PC-9 (cell line): ENCODE data around the gene LBHD2. TPM values are rescaled to one million over a fixed set of nuclear protein-coding genes. Genes with fewer than 3 reads are reported as not detected.

Experiments used
- BruUV-seq: library from RNA; stranded (reverse); fragments of 400-500 nt; replicated peaks from 2 replicates; lab custom pipeline; 2021; lab: Mats Ljungman, UMichigan
- CTCF ChIA-PET: fragments of 300-600 bp; sonication (Branson Sonifier 250); formaldehyde crosslinking; loops from one replicate; lab custom pipeline; 2022; ENCODE audit warnings: antibody characterized with exemption; lab: Charles Lee
- POLR2A ChIA-PET: fragments of 300-600 bp; sonication (Branson Sonifier 250); formaldehyde crosslinking; loops from one replicate; lab custom pipeline; 2022; ENCODE audit warnings: antibody characterized with exemption; ENCODE audit not compliant: unreplicated experiment; lab: Charles Lee
- DNase-seq, 2 experiments: peaks; one replicate each; pipeline versions ENCODE4 v3.0.0 to v3.0.0-alpha.2; 2015 to 2022; ENCODE audit warnings: mixed read lengths in 1 of 2
- H2AFZ ChIP-seq: fragments of 200-600 bp; sonication (generic); 2 replicates; pipeline ENCODE4 v1.8.1; 2017; ENCODE audit warnings: antibody characterized with exemption
- H3F3A ChIP-seq: fragments of 200-600 bp; sonication (generic); 2 replicates; pipeline ENCODE4 v1.8.1; 2017; ENCODE audit warnings: antibody characterized with exemption, mild to moderate bottlenecking, low read depth; ENCODE audit not compliant: insufficient read depth
- H3K27ac ChIP-seq: fragments of 200-600 bp; sonication (generic); 2 replicates; pipeline ENCODE4 v1.6.1; 2016; ENCODE audit warnings: mixed run types
- H3K27me3 ChIP-seq: fragments of 200-600 bp; sonication (generic); 2 replicates; pipeline ENCODE4 v1.6.1; 2016; ENCODE audit warnings: low read depth, mixed run types; ENCODE audit not compliant: insufficient read depth
- H3K36me3 ChIP-seq: fragments of 200-600 bp; sonication (generic); 2 replicates; pipeline ENCODE4 v1.6.1; 2016; ENCODE audit warnings: low read depth, mixed run types
- H3K4me1 ChIP-seq: fragments of 200-600 bp; sonication (generic); replicated peaks from 2 replicates; pipeline ENCODE4 v1.6.1; 2016; ENCODE audit warnings: mixed run types; ENCODE audit not compliant: insufficient read depth
- H3K4me2 ChIP-seq: fragments of 200-600 bp; sonication (generic); 2 replicates; pipeline ENCODE4 v1.6.1; 2017; ENCODE audit warnings: mixed run types
- H3K4me3 ChIP-seq: fragments of 200-600 bp; sonication (generic); 2 replicates; pipeline ENCODE4 v1.6.1; 2016; ENCODE audit warnings: mixed run types
- H3K79me2 ChIP-seq: fragments of 200-600 bp; sonication (generic); 2 replicates; pipeline ENCODE4 v1.6.1; 2017; ENCODE audit warnings: low read depth, mixed run types
- H3K9me2 ChIP-seq: fragments of 200-600 bp; sonication (generic); 2 replicates; pipeline ENCODE4 v1.8.1; 2017; ENCODE audit warnings: mild to moderate bottlenecking; ENCODE audit not compliant: insufficient read depth
- H3K9me3 ChIP-seq: fragments of 200-600 bp; sonication (generic); 2 replicates; pipeline ENCODE4 v1.8.1; 2016; ENCODE audit warnings: low read depth; ENCODE audit not compliant: insufficient read depth
- H4K20me1 ChIP-seq: fragments of 200-600 bp; sonication (generic); 2 replicates; pipeline ENCODE4 v1.8.1; 2017; ENCODE audit not compliant: insufficient read depth
- CTCF ChIP-seq: fragments of 200-600 bp; sonication (generic); conservative IDR thresholded peaks from 2 replicates; pipeline ENCODE4 v1.6.1; 2017; ENCODE audit warnings: mixed run types, antibody characterized with exemption, mild to moderate bottlenecking, moderate library complexity
- EZH2 ChIP-seq: fragments of 200-600 bp; sonication (generic); IDR thresholded peaks from 2 replicates; pipeline ENCODE4 v1.8.0; 2017; ENCODE audit warnings: antibody characterized with exemption, low read depth
- intact Hi-C: fragments of 100-400 bp; cut with micrococcal nuclease; formaldehyde crosslinking; loops from one replicate; pipeline ENCODE4 v1.10.0; 2022; ENCODE audit not compliant: unreplicated experiment
- total RNA-seq: library from RNA; stranded (reverse); gene quantifications from 2 replicates; pipeline ENCODE4 v1.2.3, GENCODE V29; 2021

Gene LBHD2
- total RNA-seq, 1 experiment from 2014 or later: 0.52 TPM

- Histone ChIP-seq H2AFZ (no peak overlapping the region), H3K79me2 (no peaks in the 10 kb centered on the region), H3K9me2 (no peaks in the 10 kb centered on the region), H4K20me1 (no peaks in the 10 kb centered on the region), H3K9me3 (no peaks in the 10 kb centered on the region), H3K27me3 (no peaks in the 10 kb centered on the region), H3K4me2 (no peak overlapping the region), H3K4me1 (peaks cover 6% of the 10 kb centered on the region), H3F3A (peaks cover 18% of the 10 kb centered on the region; the same call in 1 of the 2 replicates), H3K4me3 (no peak overlapping the region), H3K36me3 (no peaks in the 10 kb centered on the region), H3K27ac (no peak overlapping the region)
- CTCF ChIA-PET: interaction anchor here (0.6 to 1.2 kb wide), 2 partner anchors 9 to 203 kb away, joined by 3 to 6 read pairs; no protein-coding TSS in a partner anchor
- no peak for TF ChIP-seq EZH2
- no peak for TF ChIP-seq CTCF
- no TSS peak for BruUV-seq
- intact Hi-C loops: no loop called here
- POLR2A ChIA-PET: interaction anchor here (0.6 kb wide), 1 partner anchor 215 kb away, joined by 19 read pairs; no protein-coding TSS in a partner anchor
- no peak for DNase-seq
Measured at GRCh38 chr14:103087343-103087835, 3.4 kb downstream of the LBHD2 start.

- H3K9me2 ChIP-seq: no peaks in the 10 kb centered on the region
- no TSS peak for BruUV-seq
- no peaks in the 10 kb centered on the region for H3K27me3 ChIP-seq
- no peak overlapping the region for H3K4me3 ChIP-seq
- no peaks in the 10 kb centered on the region for H4K20me1 ChIP-seq
- peaks cover 23% of the 10 kb centered on the region; the same call in 1 of the 2 replicates for H3F3A ChIP-seq
- ChIA-PET CTCF (no interaction called here), POLR2A (no interaction called here)
- H3K4me2 ChIP-seq: no peak overlapping the region
- intact Hi-C loops: no loop called here
- no peak overlapping the region for H3K27ac ChIP-seq
- H3K36me3 ChIP-seq: no peaks in the 10 kb centered on the region
- no peaks in the 10 kb centered on the region for H3K9me3 ChIP-seq
- H2AFZ ChIP-seq: no peak overlapping the region
- H3K79me2 ChIP-seq: no peaks in the 10 kb centered on the region
- TF ChIP-seq EZH2: no peak
- no peak for TF ChIP-seq CTCF
- H3K4me1 ChIP-seq: peaks cover 6% of the 10 kb centered on the region
- no peak for DNase-seq
Measured at GRCh38 chr14:103088921-103089320, 4.9 kb downstream of the LBHD2 start.

GRCh38 chr14:103089386-103090335, 5.7 kb downstream of the LBHD2 start:
- Histone ChIP-seq H3F3A (peaks cover 23% of the 10 kb centered on the region; the same call in 1 of the 2 replicates), H4K20me1 (no peaks in the 10 kb centered on the region), H3K4me2 (no peak overlapping the region), H3K9me2 (no peaks in the 10 kb centered on the region), H3K4me1 (peaks cover 6% of the 10 kb centered on the region), H3K4me3 (no peak overlapping the region), H3K27me3 (no peaks in the 10 kb centered on the region), H3K9me3 (no peaks in the 10 kb centered on the region), H2AFZ (no peak overlapping the region), H3K79me2 (no peaks in the 10 kb centered on the region), H3K36me3 (no peaks in the 10 kb centered on the region), H3K27ac (no peak overlapping the region)
- BruUV-seq: no TSS peak
- intact Hi-C loops: no loop called here
- peak in 1 of 2 experiments; percentile 64 for DNase-seq
- TF ChIP-seq CTCF: no peak
- no peak for TF ChIP-seq EZH2
- ChIA-PET CTCF (interaction anchor here (0.5 kb wide), 1 partner anchor 95 kb away, joined by 3 read pairs; no protein-coding TSS in a partner anchor), POLR2A (no interaction called here)
